HG03575 (cell line): ENCODE measurements around the gene ERLIN1.

ENCODE experiments used
- ATAC-seq: cut with Tn5 transposase; IDR thresholded peaks from one replicate; pipeline ENCODE4 v1.9.1; 2021; ENCODE audit not compliant: unreplicated experiment, insufficient number of reproducible peaks, low FRiP score; ENCODE audit errors: extremely low read depth

Gene ERLIN1

DNA sequence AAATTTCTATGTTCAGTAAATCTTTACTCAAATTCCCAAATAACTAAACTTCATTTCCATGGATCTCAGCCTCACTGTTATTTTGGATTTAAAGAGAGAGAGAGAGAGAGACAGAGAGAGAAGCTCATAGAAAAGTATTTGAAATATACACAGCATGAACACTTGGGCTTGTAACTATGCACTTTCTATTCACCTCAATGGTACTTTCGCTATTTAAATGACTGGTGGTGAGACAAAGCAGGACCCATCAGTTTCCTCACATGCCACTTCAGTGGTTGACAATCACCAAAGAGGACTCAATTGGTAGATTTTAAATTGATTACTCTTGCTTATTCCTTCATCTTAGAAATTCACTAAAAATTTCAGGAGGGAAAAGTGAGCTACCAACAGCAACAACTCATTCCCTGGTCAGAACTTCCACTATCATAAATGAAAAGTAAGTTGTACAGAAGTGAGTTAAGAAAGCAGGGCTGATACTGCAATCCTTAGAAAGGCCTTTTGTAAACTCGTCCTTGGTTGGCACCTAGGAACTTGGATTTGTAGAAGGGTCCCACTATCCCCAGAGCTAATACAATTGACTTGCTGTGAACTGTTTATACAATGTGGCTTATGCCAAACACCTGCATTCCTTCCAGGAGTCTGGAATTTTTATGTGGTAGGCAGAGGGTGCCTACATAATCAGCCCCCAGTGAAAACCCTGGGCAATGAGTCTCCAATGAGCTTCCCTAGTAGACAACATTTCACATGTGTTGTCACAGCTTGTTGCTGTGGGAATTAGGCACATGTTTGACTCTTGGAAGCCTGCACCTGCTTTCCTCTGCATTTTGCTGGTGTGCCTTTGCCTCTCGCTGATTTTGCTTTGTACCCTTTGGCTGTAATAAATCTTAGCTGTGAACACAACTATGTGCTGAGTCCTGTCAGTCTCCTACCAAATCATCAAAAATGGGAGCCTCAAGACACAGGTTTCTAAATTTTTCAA is 10.8 kb downstream of the ERLIN1 start:
- no peak for ATAC-seq

DNA sequence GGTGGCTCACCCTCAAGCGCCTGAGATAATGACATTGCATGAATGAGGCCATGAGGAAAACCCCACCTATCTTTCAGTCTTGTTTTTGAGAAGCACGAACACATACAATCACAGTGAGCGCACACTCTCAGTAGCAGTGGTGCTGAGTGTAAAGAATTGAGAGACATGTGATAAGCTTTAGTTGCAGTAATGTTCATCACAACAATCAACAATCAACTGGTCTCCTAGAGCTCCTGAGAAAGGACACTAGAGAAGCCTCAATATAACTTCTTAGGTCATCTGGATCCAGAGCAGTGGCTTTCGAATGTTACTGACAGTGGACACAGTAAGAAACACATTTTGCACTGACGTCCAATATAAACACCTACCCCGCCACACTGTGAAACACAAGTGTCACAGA is 12.8 kb downstream of the ERLIN1 start:
- ATAC-seq = no peak

DNA sequence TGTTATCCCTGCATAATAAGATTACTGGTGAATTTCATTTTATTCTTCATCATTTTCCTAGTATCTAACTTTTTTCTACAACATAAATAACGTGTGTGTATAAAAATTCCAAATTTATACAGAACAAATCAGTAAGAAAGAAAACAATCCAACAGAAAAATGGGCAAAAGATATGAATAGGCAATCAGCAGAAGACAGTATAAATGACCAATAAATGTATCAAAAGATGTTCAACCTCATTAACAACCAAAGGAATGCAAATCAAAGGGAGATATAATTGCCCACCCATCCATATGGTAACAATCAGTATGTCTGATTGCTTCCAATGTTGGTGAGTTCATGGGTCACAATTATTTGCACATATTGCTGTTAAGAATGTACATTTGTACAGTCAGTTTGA is 13.5 kb downstream of the ERLIN1 start:
- ATAC-seq = no peak

DNA sequence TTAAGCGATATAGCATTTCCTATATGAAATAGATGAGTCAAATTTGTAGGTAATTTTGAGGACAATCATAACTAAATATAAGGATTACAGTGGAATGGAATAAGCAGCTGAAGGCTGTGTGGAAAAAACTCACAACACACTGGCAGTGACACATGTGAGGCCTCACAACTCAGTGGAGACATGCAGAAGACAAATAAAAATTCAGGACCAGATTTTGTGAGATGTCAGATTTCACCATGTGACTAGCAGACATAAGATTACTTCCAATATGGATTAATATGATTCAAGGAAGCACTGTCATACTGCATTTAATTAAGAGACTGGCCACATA is 17.6 kb downstream of the ERLIN1 start:
- no peak for ATAC-seq

DNA sequence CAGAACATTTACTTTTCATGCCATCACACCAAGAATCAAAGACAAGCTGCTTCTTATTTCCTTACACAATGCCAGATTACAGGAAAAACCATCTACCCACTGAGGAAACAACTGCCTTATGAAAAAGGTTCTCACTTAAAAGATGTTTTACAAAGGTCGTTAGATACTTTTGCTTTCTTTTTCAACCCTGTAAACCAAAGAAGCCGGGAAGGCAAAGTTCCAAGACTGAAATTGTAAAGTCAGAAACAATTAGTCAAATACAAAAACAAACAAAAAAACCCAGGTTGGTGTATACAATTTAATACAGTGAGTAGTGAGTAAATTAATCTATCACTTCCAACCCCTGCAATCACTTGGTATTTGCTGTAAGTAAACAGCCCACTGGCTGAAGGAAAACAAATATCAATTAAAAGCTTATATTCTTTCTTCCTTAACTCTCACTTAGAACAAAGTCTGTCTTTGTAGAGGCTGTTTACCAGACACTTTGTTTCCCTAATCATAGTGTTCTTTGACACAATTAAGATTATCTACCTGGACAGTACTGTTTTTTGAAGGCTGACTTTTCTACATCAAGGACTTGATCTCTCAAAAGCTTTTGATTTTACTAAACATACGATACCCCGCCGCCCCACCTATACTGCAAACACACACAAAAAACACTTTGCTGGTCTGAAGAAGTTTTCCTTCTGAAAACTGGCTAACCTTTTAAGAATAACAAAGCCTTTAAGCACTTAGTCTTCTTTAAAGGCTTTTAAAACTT is 18.1 kb downstream of the ERLIN1 start:
- no peak for ATAC-seq

DNA sequence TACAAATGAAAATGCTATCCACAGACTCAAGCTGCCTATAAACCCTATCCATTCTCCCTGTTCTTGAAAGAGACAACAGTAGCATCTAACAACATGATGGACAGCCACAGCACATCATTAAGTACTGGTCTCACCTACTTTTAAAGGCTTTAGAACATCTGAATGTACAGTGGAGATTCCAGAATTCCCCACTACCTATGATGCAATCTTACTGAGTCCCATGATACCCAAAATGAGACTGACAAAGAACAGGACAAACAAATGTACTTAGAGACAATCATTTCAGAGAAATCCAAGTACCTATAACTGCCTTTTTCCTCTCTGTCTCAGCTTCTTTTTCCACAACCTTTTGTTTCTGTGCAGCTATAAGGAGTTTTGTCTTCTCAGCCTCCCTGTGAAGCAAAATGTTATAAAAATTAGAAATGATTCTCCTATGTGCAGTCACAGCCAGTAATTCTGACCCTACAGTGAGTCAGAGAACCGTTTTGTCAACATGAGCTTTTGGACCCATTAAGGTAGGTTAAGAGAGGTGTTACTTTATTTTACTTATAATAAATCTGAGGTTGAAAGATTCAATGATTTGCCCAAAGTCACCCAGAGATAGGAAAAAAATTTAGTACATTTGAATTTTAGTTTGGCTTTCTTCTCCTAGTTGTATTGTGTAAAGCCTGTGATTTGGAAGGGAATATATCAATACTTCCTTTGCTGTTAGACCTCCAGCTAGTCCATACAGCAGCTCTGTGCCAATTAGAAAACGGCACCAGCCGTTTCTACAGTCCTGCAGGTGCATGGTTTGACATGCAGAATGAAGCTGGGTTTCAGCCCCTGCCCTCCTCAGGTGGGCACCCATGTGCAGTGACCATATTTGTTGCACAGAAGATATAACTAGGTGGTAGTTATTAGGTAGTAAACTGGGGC is 21.9 kb downstream of the ERLIN1 start:
- ATAC-seq = no peak

DNA sequence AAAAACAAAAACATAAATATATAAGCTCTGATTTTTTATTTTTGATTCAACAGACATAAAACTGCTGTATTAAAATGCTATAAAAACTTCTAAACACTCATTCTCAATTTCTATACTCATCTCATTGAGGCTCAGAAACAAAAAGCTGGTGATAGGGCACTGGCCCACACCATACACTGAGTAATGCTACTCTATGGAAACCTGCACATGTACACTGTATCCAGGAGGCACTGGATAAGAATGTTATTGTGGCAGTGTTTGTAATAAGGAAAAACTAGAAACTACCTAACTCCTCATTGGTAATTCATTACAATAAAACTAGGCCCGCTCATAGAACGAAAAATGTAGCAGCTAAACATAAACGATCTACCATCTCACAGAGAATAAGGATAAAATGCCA is 23.1 kb downstream of the ERLIN1 start:
- ATAC-seq = no peak

DNA sequence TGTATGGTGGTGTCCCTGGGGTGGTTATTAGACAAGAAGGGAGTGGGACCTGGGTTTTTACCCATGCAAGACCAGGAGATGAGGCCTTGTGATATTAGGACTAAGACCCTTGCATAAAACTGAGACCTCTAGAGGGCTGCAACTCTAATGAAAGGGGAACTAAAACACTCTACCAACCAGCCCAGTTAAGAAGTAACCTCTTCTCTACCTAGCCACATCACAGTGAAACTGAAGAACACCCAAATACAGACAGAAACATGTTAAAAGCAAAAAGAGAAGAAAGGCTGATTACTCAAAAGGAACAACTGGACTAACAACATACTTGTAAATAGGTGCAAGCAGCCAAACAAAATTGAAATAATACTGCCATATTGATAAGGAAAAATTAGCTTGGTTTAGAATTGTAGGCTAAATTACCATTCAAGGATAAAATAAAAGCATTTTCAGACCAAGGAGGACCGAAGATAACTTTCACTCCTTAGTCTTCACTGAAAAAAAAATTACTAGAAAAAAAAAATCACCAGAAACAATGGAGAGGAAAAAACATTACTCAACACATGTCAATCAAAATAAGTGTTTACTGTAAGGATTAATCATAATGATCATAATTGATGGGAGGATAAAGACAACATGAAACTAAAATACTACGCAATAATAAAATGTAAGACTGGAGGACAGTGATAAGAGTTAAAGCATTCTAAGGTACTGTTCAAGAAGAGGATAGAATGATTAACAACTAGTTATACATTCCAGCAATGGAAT is 27.6 kb downstream of the ERLIN1 start:
- ATAC-seq = peak; percentile 65

DNA sequence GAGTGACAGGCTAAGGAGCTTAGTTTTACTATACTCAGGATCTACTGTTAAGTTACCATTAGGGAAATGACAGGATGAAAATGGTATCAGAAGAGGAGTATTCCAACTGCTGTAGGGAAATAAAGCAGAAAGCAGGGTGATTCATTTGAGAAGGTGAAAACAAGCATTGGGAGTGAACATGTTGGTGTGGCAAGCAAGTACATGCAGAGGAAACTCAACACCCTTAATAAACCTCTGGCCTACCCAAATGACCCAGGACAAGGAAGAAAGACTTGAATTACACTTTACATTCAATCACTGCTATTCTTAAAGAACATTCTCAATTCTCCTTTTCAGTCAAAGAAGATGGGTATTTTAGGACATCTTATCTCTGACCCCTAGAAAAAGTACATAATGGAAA is 28.7 kb downstream of the ERLIN1 start:
- ATAC-seq = no peak

DNA sequence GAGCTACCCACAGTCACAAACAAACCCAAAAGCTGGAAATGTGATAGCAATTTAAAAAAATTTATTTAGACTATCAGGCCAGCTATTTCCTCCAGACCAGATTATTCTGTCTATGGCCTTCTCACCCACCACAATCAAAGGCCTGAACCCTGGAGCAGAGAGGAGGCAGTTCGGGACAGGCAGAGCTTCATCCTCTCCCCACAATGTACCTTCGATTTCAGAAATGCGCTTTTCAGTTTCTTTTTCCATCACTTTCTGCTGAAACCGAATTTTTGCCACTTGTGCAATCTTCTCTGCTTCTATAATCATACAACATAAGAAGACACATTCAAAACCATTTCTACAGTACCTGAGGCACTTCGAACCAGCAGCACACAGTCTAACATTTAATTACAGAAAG is 29.9 kb downstream of the ERLIN1 start:
- ATAC-seq = no peak

DNA sequence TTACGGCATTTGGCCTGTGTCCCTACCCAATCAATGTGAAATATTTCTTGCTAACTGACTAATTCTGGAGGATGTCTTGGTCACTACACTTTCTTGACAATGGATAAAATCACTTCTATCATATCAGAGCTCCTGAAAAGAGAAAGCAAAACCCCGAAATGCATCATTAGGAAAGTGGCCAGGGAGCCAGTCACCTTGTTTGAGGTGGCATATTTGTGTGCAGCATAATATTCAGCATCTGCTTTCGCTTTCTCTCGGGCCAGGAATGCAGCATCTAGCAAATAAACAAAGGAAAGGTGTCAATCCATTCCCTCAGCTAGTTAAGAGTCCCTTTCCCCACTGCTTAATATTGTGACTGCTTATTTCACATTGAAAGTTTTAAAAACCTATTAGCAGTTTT is 31.2 kb downstream of the ERLIN1 start:
- no peak for ATAC-seq

DNA sequence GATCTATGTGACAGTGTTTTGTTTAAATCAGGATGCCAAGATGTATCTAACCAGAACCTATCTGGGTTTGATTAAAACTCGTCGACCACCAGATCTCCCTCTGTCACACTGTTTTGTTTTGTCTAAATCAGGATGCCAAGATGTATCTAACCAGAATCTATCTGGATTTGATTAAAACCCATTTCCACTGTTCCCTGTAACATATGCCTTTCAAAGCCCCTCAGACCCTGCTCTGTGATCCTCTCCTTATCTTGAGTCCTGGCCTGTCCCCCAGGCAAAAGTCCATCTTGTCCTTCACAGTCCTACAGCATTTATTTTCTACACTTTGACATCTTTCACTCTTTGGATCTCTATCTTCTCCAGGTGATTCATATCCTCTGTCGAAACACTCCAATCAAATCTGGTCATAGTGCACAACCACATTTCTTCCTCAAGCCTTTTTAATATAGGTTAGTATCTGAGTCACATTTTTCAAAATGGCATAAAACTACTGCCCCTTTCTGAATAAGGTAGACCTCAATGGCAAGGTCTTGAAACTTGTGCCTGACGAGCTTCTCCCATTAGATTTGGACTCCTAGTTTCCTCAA is 32.5 kb downstream of the ERLIN1 start:
- ATAC-seq = no peak

DNA sequence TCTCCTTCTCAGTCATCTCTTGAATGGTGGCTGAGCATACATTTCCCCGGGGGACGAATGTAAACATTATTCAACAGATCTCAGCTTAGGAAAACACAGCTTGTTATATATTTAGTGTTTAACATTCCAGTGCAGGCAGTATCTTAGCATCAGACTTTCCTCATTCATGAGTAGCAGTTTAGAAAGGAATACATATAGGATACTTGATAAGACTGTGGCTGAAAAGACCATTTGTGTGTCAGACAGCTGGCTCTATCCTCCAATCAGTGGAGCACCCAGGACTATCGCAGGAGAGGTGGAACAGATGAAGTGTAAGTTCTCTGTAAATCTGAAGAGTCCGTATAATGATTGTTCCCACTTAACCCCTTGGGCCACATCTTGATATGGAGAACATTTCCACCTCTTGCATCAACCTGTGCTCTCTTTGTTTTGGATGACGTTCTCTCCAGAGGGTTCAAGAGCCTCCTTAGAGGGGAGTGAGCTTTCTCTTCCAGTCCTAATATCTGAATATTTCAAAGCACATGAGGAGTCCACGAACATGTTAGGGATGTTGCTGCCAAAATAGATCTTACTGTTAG is 34.0 kb downstream of the ERLIN1 start:
- no peak for ATAC-seq

DNA sequence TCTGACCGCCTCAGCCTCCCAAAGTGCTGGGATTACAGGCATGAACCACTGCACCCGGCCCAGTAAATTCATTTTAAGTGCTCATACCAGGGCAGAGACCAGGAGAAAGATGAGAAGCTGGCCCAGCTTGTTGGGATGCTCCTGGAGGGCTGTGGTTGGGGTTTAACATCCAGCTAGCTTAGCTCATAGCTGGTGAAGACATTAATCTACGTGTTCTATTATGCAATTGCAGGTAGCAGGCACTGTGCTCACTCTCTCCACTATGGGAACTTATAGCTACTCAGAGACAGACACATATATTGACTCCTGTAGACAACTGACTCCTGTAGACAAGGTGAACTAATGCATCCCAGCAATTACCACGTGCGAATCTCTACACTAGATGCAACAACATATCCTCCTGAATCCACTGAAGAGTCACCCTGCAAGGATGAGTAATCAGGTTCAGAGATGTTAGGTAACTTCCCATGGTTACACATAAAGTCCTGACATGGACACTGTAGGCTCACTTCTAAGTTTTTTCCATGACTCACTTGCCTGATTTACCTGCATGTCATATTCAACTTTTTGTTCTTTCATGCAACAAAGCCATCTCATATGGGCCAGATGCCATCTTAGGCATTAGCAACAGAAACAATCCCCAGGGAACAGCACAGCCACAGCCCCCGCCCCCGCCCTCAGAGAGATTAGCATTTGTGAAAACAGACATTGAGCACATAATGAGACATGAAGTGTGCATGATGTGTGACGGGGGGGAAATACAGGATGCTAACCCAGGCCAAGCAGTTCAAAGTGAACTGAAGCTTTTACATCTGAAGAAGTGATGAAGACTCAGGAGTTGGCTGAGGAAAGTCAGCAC is 37.2 kb downstream of the ERLIN1 start:
- ATAC-seq = no peak

DNA sequence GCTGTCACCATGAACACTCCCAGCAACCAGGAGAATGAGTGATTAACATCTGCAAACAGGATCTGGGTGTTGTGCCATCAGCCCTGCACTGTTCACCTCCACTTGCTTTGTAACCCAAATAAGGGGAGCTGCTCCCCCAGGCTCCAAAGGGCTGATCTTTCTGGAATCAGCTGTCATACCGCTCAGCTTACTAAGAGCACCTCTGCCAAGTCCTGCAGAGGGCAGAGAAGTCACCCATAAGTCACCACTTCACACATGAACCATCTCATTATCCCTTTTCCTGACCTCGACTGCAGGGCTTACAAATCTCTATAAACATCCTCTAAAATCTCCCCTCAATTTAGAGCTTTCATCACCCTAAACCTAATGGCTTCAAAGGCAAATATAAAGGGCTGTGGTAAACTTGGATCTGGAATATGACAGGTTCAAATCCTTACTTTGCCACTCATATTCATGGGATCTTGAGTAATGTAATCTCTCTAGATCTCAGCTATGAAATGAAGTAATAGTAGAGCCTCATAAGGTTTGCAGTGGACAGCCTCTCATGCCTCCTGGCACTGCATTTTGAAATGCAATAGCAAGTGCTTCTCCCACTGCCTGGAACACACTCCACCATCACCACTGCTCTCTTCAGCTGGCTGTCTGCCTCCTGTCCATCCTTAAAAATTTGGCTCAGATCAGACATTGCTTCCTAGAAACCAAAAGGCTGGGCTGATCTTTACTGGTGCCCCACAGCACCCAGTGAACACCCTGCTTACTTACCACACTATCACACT is 38.8 kb downstream of the ERLIN1 start:
- no peak for ATAC-seq

DNA sequence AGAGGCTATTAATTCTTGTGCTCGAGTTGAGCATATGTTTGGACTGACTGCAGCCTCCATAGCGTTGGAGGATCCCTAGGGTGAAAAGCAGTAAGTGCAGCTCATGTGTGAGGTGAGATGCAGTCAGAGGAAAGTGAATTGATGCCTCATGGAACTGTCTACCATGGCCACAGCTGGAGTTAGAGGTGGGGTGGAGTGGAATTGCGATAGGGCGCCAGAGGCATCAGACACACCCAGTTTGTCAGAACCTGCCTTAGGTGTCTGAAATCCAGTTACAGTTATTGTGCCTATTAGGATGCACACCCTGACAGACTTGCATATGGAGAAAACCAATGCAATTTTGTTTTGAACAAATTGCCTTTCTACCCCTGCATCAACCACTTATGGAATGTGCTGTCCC is 39.4 kb downstream of the ERLIN1 start:
- ATAC-seq = no peak
